HL-60 (cell line): ENCODE measurements around the gene COL25A1.
"Not testable (repeated sequence)": the region's sequence is repeated elsewhere in the genome, so short reads cannot be mapped to it uniquely, and the experiment has no call there.

Source experiments
- DNase-seq, 2 experiments: peaks; one replicate each; pipeline ENCODE4 v3.0.0-alpha.2; 2010 to 2020; ENCODE audit warnings: low read depth in 1 of 2, low spot score in 1 of 2
- H3K27ac ChIP-seq: fragments of 250-450 bp; sonication (Bioruptor Pico); replicated peaks from 2 replicates; pipeline ENCODE4 v1.5.1; 2020; ENCODE audit warnings: mild to moderate bottlenecking, moderate library complexity
- H3K27me3 ChIP-seq: fragments of 250-450 bp; sonication (Bioruptor Pico); 2 replicates; pipeline ENCODE4 v1.5.1; 2021; ENCODE audit warnings: mild to moderate bottlenecking, moderate library complexity; ENCODE audit not compliant: insufficient read depth, poor library complexity, severe bottlenecking
- H3K4me3 ChIP-seq: replicated peaks from 2 replicates; pipeline ENCODE4 v1.5.1; 2011; ENCODE audit warnings: mild to moderate bottlenecking, control low read depth, low read length; ENCODE audit not compliant: insufficient read depth
- GABPA ChIP-seq: IDR thresholded peaks from 2 replicates; pipeline ENCODE4 v1.6.1; 2012; ENCODE audit warnings: low read depth
- POLR2AphosphoS5 ChIP-seq: IDR thresholded peaks from 2 replicates; pipeline ENCODE4 v1.6.1; 2012; ENCODE audit warnings: low read depth
- SPI1 ChIP-seq: IDR thresholded peaks from 2 replicates; pipeline ENCODE4 v1.6.1; 2012; ENCODE audit warnings: low read depth, mild to moderate bottlenecking, borderline replicate concordance
- TF ChIP-seq, protein P1 (sequence below): IDR thresholded peaks from one replicate; pipeline ENCODE4 v1.5.1; 2011; ENCODE audit warnings: low read length, control low read depth, inconsistent platforms; ENCODE audit not compliant: insufficient read depth
- TF ChIP-seq, protein P2 (sequence below): IDR thresholded peaks from 2 replicates; pipeline ENCODE4 v1.6.1; 2012; ENCODE audit warnings: low read depth; ENCODE audit not compliant: insufficient replicate concordance

COL25A1 gene

DNA sequence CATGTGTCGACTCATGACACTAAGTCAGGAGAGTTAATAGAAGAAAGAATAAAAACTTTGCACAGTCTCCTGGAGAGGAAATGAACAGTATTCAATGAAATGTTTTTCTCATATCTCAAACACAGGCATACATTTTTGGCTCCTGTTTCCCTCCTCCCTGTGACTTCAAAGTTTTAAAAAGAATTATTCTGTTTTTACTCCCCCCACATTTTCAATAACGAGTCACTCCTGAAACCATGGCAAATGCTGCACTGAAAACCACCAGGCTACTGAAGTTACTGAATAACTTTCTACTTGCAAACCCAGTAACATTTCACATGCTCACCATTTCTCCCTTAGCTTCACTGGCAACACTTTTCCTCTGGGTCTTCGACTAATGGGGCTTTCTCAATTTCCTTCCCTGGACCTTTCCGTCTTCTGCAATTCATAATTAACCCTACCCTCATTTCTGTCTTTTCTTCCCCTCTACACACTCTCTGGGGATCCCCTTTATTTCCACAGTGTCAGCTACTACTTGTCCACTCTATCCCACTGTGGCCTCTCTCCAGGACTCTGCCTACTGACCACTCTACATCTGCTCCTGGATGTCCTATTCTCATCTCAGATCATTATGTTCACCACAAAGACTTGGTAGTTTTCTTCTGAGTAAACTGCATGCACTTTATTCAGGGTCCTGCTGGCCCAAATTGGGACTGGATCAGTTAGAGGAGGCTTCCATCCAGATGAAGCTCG is 313.8 kb downstream of the COL25A1 start:
- no peaks in the 10 kb centered on the region for H3K27me3 ChIP-seq
- H3K4me3 ChIP-seq: no peak overlapping the region
- no peak overlapping the region for H3K27ac ChIP-seq
- TF ChIP-seq, protein P1, sequence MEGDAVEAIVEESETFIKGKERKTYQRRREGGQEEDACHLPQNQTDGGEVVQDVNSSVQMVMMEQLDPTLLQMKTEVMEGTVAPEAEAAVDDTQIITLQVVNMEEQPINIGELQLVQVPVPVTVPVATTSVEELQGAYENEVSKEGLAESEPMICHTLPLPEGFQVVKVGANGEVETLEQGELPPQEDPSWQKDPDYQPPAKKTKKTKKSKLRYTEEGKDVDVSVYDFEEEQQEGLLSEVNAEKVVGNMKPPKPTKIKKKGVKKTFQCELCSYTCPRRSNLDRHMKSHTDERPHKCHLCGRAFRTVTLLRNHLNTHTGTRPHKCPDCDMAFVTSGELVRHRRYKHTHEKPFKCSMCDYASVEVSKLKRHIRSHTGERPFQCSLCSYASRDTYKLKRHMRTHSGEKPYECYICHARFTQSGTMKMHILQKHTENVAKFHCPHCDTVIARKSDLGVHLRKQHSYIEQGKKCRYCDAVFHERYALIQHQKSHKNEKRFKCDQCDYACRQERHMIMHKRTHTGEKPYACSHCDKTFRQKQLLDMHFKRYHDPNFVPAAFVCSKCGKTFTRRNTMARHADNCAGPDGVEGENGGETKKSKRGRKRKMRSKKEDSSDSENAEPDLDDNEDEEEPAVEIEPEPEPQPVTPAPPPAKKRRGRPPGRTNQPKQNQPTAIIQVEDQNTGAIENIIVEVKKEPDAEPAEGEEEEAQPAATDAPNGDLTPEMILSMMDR: no peak
- TF ChIP-seq GABPA (no peak), SPI1 (no peak), POLR2AphosphoS5 (no peak)
- TF ChIP-seq, protein P2, sequence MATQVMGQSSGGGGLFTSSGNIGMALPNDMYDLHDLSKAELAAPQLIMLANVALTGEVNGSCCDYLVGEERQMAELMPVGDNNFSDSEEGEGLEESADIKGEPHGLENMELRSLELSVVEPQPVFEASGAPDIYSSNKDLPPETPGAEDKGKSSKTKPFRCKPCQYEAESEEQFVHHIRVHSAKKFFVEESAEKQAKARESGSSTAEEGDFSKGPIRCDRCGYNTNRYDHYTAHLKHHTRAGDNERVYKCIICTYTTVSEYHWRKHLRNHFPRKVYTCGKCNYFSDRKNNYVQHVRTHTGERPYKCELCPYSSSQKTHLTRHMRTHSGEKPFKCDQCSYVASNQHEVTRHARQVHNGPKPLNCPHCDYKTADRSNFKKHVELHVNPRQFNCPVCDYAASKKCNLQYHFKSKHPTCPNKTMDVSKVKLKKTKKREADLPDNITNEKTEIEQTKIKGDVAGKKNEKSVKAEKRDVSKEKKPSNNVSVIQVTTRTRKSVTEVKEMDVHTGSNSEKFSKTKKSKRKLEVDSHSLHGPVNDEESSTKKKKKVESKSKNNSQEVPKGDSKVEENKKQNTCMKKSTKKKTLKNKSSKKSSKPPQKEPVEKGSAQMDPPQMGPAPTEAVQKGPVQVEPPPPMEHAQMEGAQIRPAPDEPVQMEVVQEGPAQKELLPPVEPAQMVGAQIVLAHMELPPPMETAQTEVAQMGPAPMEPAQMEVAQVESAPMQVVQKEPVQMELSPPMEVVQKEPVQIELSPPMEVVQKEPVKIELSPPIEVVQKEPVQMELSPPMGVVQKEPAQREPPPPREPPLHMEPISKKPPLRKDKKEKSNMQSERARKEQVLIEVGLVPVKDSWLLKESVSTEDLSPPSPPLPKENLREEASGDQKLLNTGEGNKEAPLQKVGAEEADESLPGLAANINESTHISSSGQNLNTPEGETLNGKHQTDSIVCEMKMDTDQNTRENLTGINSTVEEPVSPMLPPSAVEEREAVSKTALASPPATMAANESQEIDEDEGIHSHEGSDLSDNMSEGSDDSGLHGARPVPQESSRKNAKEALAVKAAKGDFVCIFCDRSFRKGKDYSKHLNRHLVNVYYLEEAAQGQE: no peak
- no peak for DNase-seq

DNA sequence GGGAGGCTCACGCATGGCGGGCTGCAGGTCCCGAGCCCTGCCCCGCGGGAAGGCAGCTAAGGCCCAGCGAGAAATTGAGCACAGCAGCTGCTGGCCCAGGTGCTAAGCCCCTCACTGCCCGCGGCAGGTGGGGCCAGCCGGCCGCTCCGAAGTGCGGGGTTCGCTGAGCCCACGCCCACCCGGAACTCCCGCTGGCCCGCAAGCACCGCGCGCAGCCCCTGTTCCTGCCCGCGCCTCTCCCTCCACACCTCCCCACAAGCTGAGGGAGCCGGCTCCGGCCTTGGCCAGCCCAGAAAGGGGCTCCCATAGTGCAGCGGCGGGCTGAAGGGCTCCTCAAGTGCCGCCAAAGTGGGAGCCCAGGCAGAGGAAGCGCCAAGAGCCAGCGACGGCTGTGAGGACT is 318.0 kb downstream of the COL25A1 start:
- not testable (repeated sequence) for H3K27me3 ChIP-seq, DNase-seq, H3K27ac ChIP-seq, H3K4me3 ChIP-seq

DNA sequence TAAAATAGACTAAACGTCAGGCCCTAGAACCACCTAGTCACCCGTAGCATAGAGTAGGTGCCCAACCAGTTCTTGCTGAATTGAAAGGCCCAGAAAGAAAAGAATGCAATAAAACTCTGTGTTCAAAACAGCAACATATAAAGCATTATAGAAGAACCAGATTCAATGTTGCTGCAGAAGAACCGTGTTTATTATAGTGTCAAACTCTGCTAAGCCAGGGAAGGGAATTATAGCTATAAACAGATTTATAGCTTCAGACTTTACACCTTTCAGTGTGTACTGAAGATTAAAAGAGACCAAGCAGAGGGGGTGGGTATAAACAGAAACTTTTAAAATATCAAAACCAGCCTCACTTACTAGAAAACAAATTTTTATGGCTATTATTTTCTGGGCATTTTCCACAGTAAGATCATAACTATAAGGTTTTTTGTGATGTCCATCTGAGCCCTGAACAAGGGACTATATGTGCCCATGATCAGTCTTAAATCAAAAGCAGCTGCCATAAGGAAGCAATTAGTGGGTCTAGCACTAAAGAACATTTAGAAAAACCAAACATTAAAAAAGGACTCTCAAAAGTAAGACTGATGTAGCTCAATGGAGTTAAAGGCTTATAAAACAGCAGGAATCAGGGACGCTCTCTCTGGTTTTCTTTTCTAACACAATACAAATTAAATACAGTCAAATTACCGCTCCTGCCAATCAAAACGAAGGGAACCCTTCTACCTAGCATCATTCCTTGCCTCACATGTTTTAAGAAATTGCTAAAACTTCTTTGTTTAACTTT is 319.9 kb downstream of the COL25A1 start:
- H3K4me3 ChIP-seq: no peak overlapping the region
- no peak overlapping the region for H3K27ac ChIP-seq
- no peak for TF ChIP-seq POLR2AphosphoS5
- TF ChIP-seq, protein P1: no peak
- TF ChIP-seq, protein P2: no peak
- TF ChIP-seq GABPA: no peak
- TF ChIP-seq SPI1: no peak
- peaks cover 3% of the 10 kb centered on the region for H3K27me3 ChIP-seq
- DNase-seq: no peak

DNA sequence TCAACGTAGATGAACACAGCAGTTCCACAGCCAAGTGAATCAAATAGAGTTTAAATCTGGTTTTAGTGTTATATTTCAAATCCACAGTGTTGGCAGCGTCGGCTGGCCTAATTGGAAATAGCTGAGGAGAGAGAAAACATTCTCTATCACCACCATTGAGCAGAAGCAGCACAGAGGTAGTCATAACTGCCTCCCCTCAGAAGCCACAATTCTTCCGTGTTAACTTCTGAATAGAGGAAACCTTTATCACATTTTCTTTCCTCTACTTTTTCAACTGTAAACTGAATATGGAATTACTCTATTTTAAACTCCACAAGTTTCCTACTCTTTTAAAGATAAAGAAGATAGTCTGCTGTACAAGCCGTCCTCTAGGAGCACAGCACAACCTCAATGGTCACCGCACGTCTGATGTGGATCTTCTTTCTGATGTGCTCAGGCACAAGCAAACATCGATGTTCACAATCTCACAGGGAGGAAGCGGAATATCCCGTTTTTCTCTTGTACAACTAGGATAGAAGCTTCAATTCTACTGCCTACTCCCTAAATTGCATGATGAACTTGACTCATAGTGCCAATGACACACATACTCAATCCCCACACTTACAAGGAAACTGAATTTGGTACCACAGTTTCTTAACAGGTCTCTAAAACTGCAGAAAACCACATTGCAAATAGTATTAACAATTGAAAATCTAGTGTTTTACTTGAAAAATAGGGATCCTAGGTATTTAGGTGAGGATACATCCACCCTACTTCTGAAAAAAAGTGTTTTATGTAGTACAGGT is 321.8 kb downstream of the COL25A1 start:
- Histone ChIP-seq H3K27me3 (peaks cover 3% of the 10 kb centered on the region), H3K4me3 (no peak overlapping the region), H3K27ac (no peak overlapping the region)
- no peak for TF ChIP-seq GABPA
- TF ChIP-seq, protein P1: no peak
- TF ChIP-seq, protein P2: no peak
- no peak for TF ChIP-seq POLR2AphosphoS5
- TF ChIP-seq SPI1: no peak
- DNase-seq: no peak
